ENCODE results near the gene MTMR4. TPM values are rescaled to one million over a fixed set of nuclear protein-coding genes. Genes with fewer than 3 reads are reported as not detected.
"Not testable (repeated sequence)": the region's sequence is repeated elsewhere in the genome, so short reads cannot be mapped to it uniquely, and the experiment has no call there.

The MTMR4 gene
- polyA plus RNA-seq, 1 donor: 20.6 TPM

- DNase-seq (ENCODE audit: low read depth): no peak
These were observed 22.0 kb downstream of the MTMR4 start for GRCh38 chr17:58492238-58493121.

- DNase-seq (ENCODE audit: low read depth): no peak
These were observed 22.9 kb downstream of the MTMR4 start for GRCh38 chr17:58491510-58492045.

- no peak for DNase-seq (ENCODE audit: low read depth)
These were observed 26.0 kb downstream of the MTMR4 start for GRCh38 chr17:58488428-58488890.

- no peak for DNase-seq (ENCODE audit: low read depth)
These were observed 26.6 kb downstream of the MTMR4 start, which contains the start of gene HSF5 for GRCh38 chr17:58487589-58488427. HSF5 (minus strand) TSS chr17:58488408; CDS start chr17:58488274, 134 bp downstream.

GRCh38 chr17:58484600-58484999 is 29.8 kb downstream of the MTMR4 start:
- no peak for DNase-seq (ENCODE audit: low read depth)

GRCh38 chr17:58481798-58482197 is 32.6 kb downstream of the MTMR4 start:
- not testable (repeated sequence) for DNase-seq (ENCODE audit: low read depth)

GRCh38 chr17:58480090-58480489 is 34.3 kb downstream of the MTMR4 start:
- DNase-seq (ENCODE audit: low read depth): no peak

GRCh38 chr17:58476812-58477211 is 37.6 kb downstream of the MTMR4 start:
- no peak for DNase-seq (ENCODE audit: low read depth)

GRCh38 chr17:58475985-58476384 is 38.5 kb downstream of the MTMR4 start:
- no peak for DNase-seq (ENCODE audit: low read depth)

- no peak for DNase-seq (ENCODE audit: low read depth)
These were observed 44.1 kb downstream of the MTMR4 start for GRCh38 chr17:58470356-58470755.

- DNase-seq (ENCODE audit: low read depth): no peak
These were observed 45.5 kb downstream of the MTMR4 start for GRCh38 chr17:58468944-58469343.

- no peak for DNase-seq (ENCODE audit: low read depth)
These were observed 58.9 kb downstream of the MTMR4 start for GRCh38 chr17:58455491-58455890.

- DNase-seq (ENCODE audit: low read depth): no peak
These were observed 61.7 kb downstream of the MTMR4 start for GRCh38 chr17:58452738-58453137.

- peak; percentile 2 for DNase-seq (ENCODE audit: low read depth)
These were observed 67.1 kb downstream of the MTMR4 start for GRCh38 chr17:58447039-58447975.

GRCh38 chr17:58446086-58446485 is 68.4 kb downstream of the MTMR4 start:
- no peak for DNase-seq (ENCODE audit: low read depth)

Other genes starting within 250 kb of the MTMR4 start
- 10.5 TPM for gene MPO, start 233.7 kb downstream of the MTMR4 start, polyA plus RNA-seq (ENCODE audit: insufficient read length)
- 5.8 TPM for gene TSPOAP1, start 185.8 kb downstream of the MTMR4 start, polyA plus RNA-seq (ENCODE audit: insufficient read length)
- gene SUPT4H1, start 162.4 kb downstream of the MTMR4 start, polyA plus RNA-seq (ENCODE audit: insufficient read length): 83.0 TPM
- 0.09 TPM for gene RNF43, start 97.1 kb downstream of the MTMR4 start, polyA plus RNA-seq (ENCODE audit: insufficient read length)
- 0.04 TPM for gene HSF5, start 26.2 kb downstream of the MTMR4 start, polyA plus RNA-seq (ENCODE audit: insufficient read length)
- gene TEX14, start 177.4 kb upstream of the MTMR4 start, polyA plus RNA-seq (ENCODE audit: insufficient read length): 2.1 TPM
- 23.6 TPM for gene RAD51C, start 178.0 kb upstream of the MTMR4 start, polyA plus RNA-seq (ENCODE audit: insufficient read length)
- 1.3 TPM for gene PPM1E, start 241.2 kb upstream of the MTMR4 start, polyA plus RNA-seq (ENCODE audit: insufficient read length)

All from forelimb muscle (tissue), 1 donor.